NCI-H510A (cell line): ENCODE results near the gene ATP6V0A1.
"Not testable (repeated sequence)": the region's sequence is repeated elsewhere in the genome, so short reads cannot be mapped to it uniquely, and the experiment has no call there.

Experiments used
- DNase-seq: peaks from one replicate; lab custom pipeline; 2025; lab: John Stamatoyannopoulos, UW

The ATP6V0A1 gene

DNA sequence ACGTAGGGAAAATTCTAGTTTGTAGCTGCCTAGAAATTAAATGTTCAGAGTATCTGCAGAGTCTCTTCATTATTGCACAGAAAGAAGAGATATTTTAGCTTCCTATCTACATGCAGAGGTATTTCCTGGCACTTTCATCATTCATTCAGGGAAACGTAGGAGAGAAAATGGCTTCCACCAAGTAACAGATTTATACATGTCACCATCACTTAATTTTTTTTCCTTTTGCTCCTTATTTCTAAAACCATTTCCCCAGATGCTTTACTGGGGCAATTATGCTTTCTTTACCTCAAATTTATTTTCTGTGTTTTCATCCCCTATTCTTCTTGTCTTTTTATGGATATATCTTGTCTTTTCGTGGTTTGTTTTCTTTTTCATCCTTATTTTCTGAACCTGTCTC is 18.5 kb downstream of the ATP6V0A1 start:
- no peak for DNase-seq

DNA sequence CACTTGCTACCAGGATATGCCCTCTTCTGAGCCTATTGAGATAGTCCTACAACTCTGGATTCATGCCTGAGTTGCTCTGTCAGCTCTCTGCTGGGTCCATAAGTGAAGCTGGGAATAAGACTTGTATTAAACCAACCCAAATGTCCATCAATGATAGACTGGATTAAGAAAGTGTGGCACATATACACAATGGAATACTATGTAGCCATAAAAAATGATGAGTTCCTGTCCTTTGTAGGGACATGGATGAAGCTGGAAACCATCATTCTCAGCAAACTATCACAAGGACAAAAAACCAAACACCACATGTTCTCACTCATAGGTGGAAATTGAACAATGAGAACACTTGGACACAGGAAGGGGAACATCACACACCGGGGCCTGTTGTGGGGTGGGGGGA is 19.1 kb downstream of the ATP6V0A1 start:
- DNase-seq: not testable (repeated sequence)

GRCh38 chr17:42484304-42484703 is 25.6 kb downstream of the ATP6V0A1 start:
- DNase-seq: no peak

- no peak for DNase-seq
Observed at GRCh38 chr17:42485680-42486079, 27.0 kb downstream of the ATP6V0A1 start.

DNA sequence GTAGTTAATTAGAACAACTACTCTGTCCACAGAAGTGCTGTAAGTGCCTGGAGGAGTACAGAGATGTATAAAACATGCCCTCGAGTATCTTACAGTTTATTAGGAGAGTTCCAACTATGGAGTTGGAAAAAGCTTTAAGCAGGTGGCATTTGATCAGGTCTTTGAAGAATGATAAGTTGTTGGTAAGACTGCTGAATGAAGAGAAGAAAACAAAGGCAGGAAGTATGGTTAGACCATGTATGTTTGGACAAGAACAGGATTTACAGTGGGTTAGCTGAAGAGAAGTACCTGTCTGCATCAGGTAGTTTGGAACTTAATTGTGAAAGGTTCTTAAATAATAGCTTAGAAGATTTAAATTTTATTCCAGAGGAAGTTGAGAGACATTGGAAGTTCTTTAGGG is 29.4 kb downstream of the ATP6V0A1 start:
- DNase-seq: no peak

- no peak for DNase-seq
Observed at GRCh38 chr17:42493319-42493718, 34.6 kb downstream of the ATP6V0A1 start.

DNA sequence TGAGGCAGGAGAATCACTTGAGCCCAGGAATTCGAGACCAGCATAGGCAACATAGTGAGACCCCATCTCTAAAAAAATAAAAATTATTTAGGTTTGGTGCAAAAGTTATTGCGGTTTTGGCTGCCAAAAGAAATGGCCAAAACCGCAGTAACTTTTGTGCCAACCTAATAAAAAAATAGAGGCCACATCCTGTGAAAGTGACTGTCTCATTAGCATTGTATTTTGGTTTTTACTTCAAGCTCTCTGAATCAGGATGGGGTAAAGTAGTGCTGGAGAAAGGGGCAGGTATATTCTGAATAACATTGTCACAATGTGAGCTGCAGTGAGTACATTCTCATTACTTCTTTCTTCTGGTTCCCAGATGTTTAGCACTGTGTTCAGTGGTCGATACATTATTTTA is 36.0 kb downstream of the ATP6V0A1 start:
- no peak for DNase-seq

GRCh38 chr17:42498828-42499227 is 40.1 kb downstream of the ATP6V0A1 start:
- no peak for DNase-seq

DNA sequence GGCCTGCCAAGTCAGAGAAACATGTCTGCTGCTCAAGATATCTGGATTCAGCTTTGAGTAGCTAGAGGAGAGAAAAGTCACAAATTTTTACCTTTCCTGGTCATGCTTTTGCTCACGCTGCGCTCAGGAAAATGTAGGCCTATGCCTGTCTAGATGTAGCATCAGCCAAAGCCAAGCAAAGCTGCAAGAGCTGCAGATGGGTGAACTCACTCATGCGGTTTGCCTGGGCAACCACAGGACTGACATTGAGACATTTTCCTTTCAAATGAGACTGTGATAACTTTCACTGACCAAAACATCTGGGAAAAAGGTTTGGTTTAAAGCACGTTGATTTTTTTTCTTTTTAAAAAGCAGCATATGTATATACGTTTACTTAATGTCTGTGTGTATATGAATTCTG is 43.4 kb downstream of the ATP6V0A1 start:
- DNase-seq: no peak

- DNase-seq: no peak
Observed at GRCh38 chr17:42502926-42503325, 44.2 kb downstream of the ATP6V0A1 start.

- DNase-seq: no peak
Observed at GRCh38 chr17:42507671-42508070, 49.0 kb downstream of the ATP6V0A1 start.

- no peak for DNase-seq
Observed at GRCh38 chr17:42508426-42509165, 49.9 kb downstream of the ATP6V0A1 start.

- no peak for DNase-seq
Observed at GRCh38 chr17:42509409-42509808, 50.7 kb downstream of the ATP6V0A1 start.

GRCh38 chr17:42509841-42510240 is 51.2 kb downstream of the ATP6V0A1 start:
- no peak for DNase-seq

- no peak for DNase-seq
Observed at GRCh38 chr17:42512246-42512645, 53.6 kb downstream of the ATP6V0A1 start.

DNA sequence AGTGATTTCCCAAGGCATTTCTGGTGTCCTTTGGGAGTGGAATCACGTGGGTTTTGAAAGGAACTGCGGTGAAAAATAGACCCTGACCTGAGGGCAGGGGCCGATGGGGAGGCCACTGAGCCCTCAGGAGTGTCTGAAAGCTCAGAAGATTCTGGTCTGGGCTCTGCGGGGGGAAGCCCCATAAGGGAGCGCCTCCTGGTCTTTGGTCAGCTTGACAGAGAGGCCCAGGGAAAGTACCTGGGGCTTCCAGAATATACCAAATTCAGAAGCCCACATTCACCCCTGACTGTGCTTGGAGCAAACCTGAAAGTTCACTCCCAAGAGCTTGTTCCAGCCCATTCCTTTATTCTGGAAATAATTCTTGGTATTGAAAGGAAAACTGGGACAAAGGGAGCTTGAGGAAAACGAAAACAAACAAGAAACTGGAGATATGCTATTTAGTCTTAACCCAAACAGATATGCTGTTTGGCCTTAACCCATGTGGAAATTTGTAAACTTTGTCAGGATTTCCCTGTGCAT is 54.1 kb downstream of the ATP6V0A1 start:
- no peak for DNase-seq

- DNase-seq: no peak
Observed at GRCh38 chr17:42513686-42514085, 55.0 kb downstream of the ATP6V0A1 start.

DNA sequence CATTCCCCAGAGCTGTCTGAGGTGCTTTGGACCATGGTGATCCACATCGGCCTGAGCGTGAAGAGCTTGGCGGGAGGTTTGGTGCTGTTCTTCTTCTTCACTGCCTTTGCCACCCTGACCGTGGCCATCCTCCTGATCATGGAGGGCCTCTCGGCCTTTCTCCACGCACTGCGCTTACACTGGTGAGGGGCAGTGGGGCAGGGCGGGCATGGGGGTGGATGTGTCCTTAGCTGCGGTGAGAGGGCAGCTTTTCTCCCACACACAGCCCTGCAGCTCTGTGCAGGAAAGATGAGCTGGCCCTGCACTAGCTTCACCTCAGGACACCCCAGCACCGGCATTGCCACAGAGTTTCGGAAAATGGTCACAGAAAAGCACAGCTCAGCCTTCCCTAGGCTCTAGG is 55.6 kb downstream of the ATP6V0A1 start:
- DNase-seq: no peak

GRCh38 chr17:42514867-42515266 is 56.2 kb downstream of the ATP6V0A1 start:
- DNase-seq: no peak

DNA sequence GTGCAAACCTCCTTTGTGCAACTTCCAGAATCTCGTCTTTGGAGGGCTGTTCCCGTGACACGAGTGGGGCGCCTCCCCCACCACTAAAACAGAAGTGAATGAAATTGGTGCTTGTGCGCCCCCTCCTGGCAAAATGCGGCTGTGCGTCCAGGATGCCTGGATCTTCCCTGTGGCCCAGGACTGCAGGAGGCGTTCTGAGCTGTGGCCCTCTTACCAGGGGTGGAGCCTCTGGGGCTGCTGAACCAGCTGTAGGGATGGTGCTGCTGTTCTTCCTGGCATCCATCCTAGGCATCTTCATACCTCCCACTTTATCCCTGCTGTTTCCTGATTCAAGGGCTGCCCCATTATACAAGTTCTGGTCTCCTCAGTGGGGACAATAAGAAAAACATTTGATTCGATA is 58.8 kb downstream of the ATP6V0A1 start:
- DNase-seq: peak; percentile 30

DNA sequence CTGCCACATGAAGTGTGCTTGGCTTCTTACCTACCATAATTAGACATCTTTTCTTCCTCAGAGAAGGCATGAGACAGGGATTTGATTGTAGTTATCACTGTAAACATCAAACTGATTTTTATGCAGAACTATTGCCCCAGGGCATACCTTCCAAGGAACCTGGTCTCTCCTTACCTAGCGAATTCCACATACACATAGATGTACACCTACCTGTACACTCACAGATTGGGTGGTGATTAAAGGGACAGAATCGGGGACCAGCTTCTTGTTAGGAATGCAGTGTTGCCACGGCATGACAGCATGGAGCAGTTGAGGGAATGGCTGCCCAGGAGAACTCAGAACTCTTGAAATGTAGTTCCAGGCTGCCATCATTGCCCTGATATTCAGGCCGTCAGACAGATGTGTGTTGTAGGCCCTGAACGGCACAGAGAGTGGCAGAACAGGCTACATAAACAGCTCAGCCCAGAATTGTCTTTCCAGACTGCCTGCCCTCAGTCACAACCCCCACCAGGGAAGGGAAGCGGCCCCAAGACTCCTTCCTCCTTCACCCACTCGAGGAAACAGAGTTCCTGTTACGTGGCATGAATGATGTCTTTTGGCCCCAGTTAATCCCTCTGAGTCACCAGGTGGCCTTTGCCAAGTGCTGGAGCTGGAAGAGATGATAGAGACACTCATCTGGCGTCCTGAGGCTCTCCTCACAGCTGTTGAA is 59.5 kb downstream of the ATP6V0A1 start:
- no peak for DNase-seq

- DNase-seq: no peak
Observed at GRCh38 chr17:42518755-42519545, 60.3 kb downstream of the ATP6V0A1 start.
